SK-N-SH (cell line): ENCODE measurements around the gene LSM7.

Experiments used
- CTCF ChIP-seq: fragments of 200-600 bp; sonication (generic); IDR thresholded peaks from 2 replicates; pipeline ENCODE4 v1.6.1; 2017; ENCODE audit warnings: antibody characterized with exemption, mild to moderate bottlenecking, moderate library complexity
- EP300 ChIP-seq, 2 experiments: IDR thresholded peaks; 2 replicates each; pipeline versions ENCODE4 v1.4.0 to v1.6.1; 2012; ENCODE audit warnings: borderline replicate concordance in 1 of 2, low read depth in 1 of 2, low read length in 1 of 2
- POLR2AphosphoS5 ChIP-seq: IDR thresholded peaks from 2 replicates; pipeline ENCODE4 v1.6.1; 2012; ENCODE audit warnings: low read depth, low read length
- TF ChIP-seq, protein P1 (sequence below): IDR thresholded peaks from 2 replicates; pipeline ENCODE4 v1.4.0; 2012; ENCODE audit warnings: low read depth

GRCh38 chr19:2355168-2356035, 27.0 kb upstream of the LSM7 start:
- TF ChIP-seq CTCF (no peak), EP300 (IDR thresholded peaks at IDR 0.05; ENCODE audit: borderline replicate concordance in 1 of 2, low read depth in 1 of 2, low read length in 1 of 2) (no peak), POLR2AphosphoS5 (no peak)
- TF ChIP-seq, protein P1, sequence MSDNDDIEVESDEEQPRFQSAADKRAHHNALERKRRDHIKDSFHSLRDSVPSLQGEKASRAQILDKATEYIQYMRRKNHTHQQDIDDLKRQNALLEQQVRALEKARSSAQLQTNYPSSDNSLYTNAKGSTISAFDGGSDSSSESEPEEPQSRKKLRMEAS, result no peak
